Lower leg skin (tissue), 4 donors: ENCODE measurements around the gene CLCN1. TPM values are rescaled to one million over a fixed set of nuclear protein-coding genes. Genes with fewer than 3 reads are reported as not detected.

Experiments
- DNase-seq, 2 donors: peaks; one replicate each; pipeline ENCODE4 v3.0.0-alpha.2; 2019; ENCODE audit warnings: low spot score in 2 of 2
- H3K4me3 ChIP-seq: fragments of 200-600 bp; sonication (generic); 2 replicates; pipeline ENCODE4 v1.5.1; 2017; ENCODE audit warnings: mild to moderate bottlenecking, low read depth; ENCODE audit not compliant: poor library complexity, severe bottlenecking
- CTCF ChIP-seq, 3 donors: fragments of 450-650 bp; IDR thresholded peaks; one replicate each; pipeline ENCODE4 v1.5.1; 2016; ENCODE audit warnings: antibody characterized with exemption in 3 of 3, mild to moderate bottlenecking in 3 of 3, moderate library complexity in 2 of 3
- POLR2A ChIP-seq, 2 donors: fragments of 450-650 bp; IDR thresholded peaks; one replicate each; pipeline ENCODE4 v1.6.1; 2016 to 2017; ENCODE audit warnings: antibody characterized with exemption in 2 of 2, mild to moderate bottlenecking in 1 of 2, moderate library complexity in 1 of 2
- WGBS, 2 donors: methylation state at CpG; one replicate each; pipeline ENCODE4 v1.1.5; 2018; 5-methylcytosine and 5-hydroxymethylcytosine counted together
- intact Hi-C: fragments of 100-400 bp; cut with DNase I; formaldehyde crosslinking; loops from one replicate; pipeline ENCODE4 v1.15.0; 2023; ENCODE audit warnings: low total_unique reads
- total RNA-seq, 4 donors: library from RNA; depleted of rRNA; stranded (reverse); fragments of >200 nt; gene quantifications; one replicate each; pipeline ENCODE4 v1.1.0, GENCODE V29; 2016

Gene CLCN1
- total RNA-seq, 4 donors from 2014 or later = not detected

- no peak overlapping the region for H3K4me3 ChIP-seq
- intact Hi-C loops = no loop called here
- no peak for DNase-seq
- TF ChIP-seq POLR2A (IDR thresholded peaks at IDR 0.05) (no peak), CTCF (IDR thresholded peaks at IDR 0.05) (no peak)
- 95 to 96% methylated on average over 5 of the region's 5 CpGs for WGBS, 2 donors
These were observed 23.0 kb upstream of the CLCN1 start for GRCh38 chr7:143292876-143293275.

GRCh38 chr7:143295870-143296269, 20.0 kb upstream of the CLCN1 start:
- no peak for TF ChIP-seq CTCF (IDR thresholded peaks at IDR 0.05)
- TF ChIP-seq POLR2A (IDR thresholded peaks at IDR 0.05) = no peak
- DNase-seq = no peak
- H3K4me3 ChIP-seq = no peak overlapping the region
- intact Hi-C loops = no loop called here

- no peak for DNase-seq
- no peak overlapping the region for H3K4me3 ChIP-seq
- intact Hi-C loops = no loop called here
- WGBS, 2 donors = 44 to 51% methylated on average over 2 of the region's 2 CpGs
- no peak for TF ChIP-seq POLR2A (IDR thresholded peaks at IDR 0.05)
- no peak for TF ChIP-seq CTCF (IDR thresholded peaks at IDR 0.05)
These were observed 19.2 kb upstream of the CLCN1 start for GRCh38 chr7:143296686-143297085.

- TF ChIP-seq POLR2A (IDR thresholded peaks at IDR 0.05) = no peak
- no peak for TF ChIP-seq CTCF (IDR thresholded peaks at IDR 0.05)
- intact Hi-C loops = no loop called here
- no peak for DNase-seq
- whole genome bisulfite sequencing, 2 donors = 80 to 84% methylated on average over 2 of the region's 2 CpGs
- H3K4me3 ChIP-seq = no peak overlapping the region
These were observed 16.6 kb upstream of the CLCN1 start for GRCh38 chr7:143299346-143299745.

- H3K4me3 ChIP-seq = no peak overlapping the region
- WGBS, 2 donors = 68 to 75% methylated on average over 8 of the region's 8 CpGs
- intact Hi-C loops = loop anchor here (5.0 kb wide), 1 partner anchor 63 kb away; no protein-coding TSS in a partner anchor
- no peak for DNase-seq
- TF ChIP-seq POLR2A (IDR thresholded peaks at IDR 0.05) (no peak), CTCF (IDR thresholded peaks at IDR 0.05) (no peak)
These were observed 16.1 kb upstream of the CLCN1 start for GRCh38 chr7:143299840-143300239.
